Measurements from ENCODE around the gene KIR3DL2. TPM values are rescaled to one million over a fixed set of nuclear protein-coding genes. Genes with fewer than 3 reads are reported as not detected.
"Not testable (repeated sequence)": the region's sequence is repeated elsewhere in the genome, so short reads cannot be mapped to it uniquely, and the experiment has no call there.

The KIR3DL2 gene
- total RNA-seq, 1 donor from 2014 or later, result not detected

- Histone ChIP-seq H3K36me3 (no peaks in the 10 kb centered on the region), H3K27me3 (ENCODE audit: low read depth) (peaks cover 51% of the 10 kb centered on the region)
These were observed 43.2 kb downstream of the KIR3DL2 start for GRCh38 chr19:54893406-54893805.

GRCh38 chr19:54894106-54894505 is 43.9 kb downstream of the KIR3DL2 start:
- DNase-seq; H3K36me3 ChIP-seq; H3K4me1 ChIP-seq; H3K4me3 ChIP-seq; H3K9me3 ChIP-seq (replicated peaks); H3K27ac ChIP-seq (replicated peaks); intact Hi-C loops (cut with micrococcal nuclease): not testable (repeated sequence)
- peaks cover 50% of the 10 kb centered on the region for H3K27me3 ChIP-seq (ENCODE audit: low read depth)

More at GRCh38 chr19:54893406-54893805, 43.2 kb downstream of the KIR3DL2 start:
- no peak for TF ChIP-seq CTCF (IDR thresholded peaks at IDR 0.05; ENCODE audit: borderline replicate concordance)
- DNase-seq, result no peak
- Histone ChIP-seq H3K4me1 (no peaks in the 10 kb centered on the region), H3K9me3 (replicated peaks) (no peaks in the 10 kb centered on the region), H3K27ac (replicated peaks) (no peak overlapping the region), H3K4me3 (no peak overlapping the region)
- intact Hi-C loops (cut with micrococcal nuclease), result no loop called here

- no peak for TF ChIP-seq CTCF (IDR thresholded peaks at IDR 0.05; ENCODE audit: borderline replicate concordance)
- Histone ChIP-seq H3K27me3 (ENCODE audit: low read depth) (peaks cover 56% of the 10 kb centered on the region), H3K4me1 (no peaks in the 10 kb centered on the region), H3K27ac (replicated peaks) (no peak overlapping the region), H3K9me3 (replicated peaks) (no peaks in the 10 kb centered on the region), H3K4me3 (no peak overlapping the region), H3K36me3 (no peaks in the 10 kb centered on the region)
- no peak for DNase-seq
- intact Hi-C loops (cut with micrococcal nuclease), result no loop called here
These were observed 45.8 kb downstream of the KIR3DL2 start for GRCh38 chr19:54896036-54896435.

GRCh38 chr19:54898685-54899084 is 48.4 kb downstream of the KIR3DL2 start:
- H3K4me1 ChIP-seq; DNase-seq; intact Hi-C loops (cut with micrococcal nuclease); H3K4me3 ChIP-seq; H3K36me3 ChIP-seq; H3K27ac ChIP-seq (replicated peaks); H3K9me3 ChIP-seq (replicated peaks): not testable (repeated sequence)
- H3K27me3 ChIP-seq (ENCODE audit: low read depth), result peaks cover 53% of the 10 kb centered on the region

GRCh38 chr19:54899646-54900045 is 49.4 kb downstream of the KIR3DL2 start:
- DNase-seq; H3K4me1 ChIP-seq; H3K9me3 ChIP-seq (replicated peaks); H3K36me3 ChIP-seq; intact Hi-C loops (cut with micrococcal nuclease); H3K27ac ChIP-seq (replicated peaks); H3K4me3 ChIP-seq: not testable (repeated sequence)
- peaks cover 52% of the 10 kb centered on the region for H3K27me3 ChIP-seq (ENCODE audit: low read depth)

GRCh38 chr19:54901153-54901552 is 50.9 kb downstream of the KIR3DL2 start:
- H3K9me3 ChIP-seq (replicated peaks); H3K4me3 ChIP-seq; DNase-seq; H3K27ac ChIP-seq (replicated peaks); H3K36me3 ChIP-seq; H3K4me1 ChIP-seq; intact Hi-C loops (cut with micrococcal nuclease): not testable (repeated sequence)
- H3K27me3 ChIP-seq (ENCODE audit: low read depth), result peaks cover 67% of the 10 kb centered on the region

- Histone ChIP-seq H3K27me3 (ENCODE audit: low read depth) (peaks cover 76% of the 10 kb centered on the region), H3K36me3 (no peaks in the 10 kb centered on the region), H3K9me3 (replicated peaks) (no peaks in the 10 kb centered on the region), H3K4me1 (no peaks in the 10 kb centered on the region), H3K27ac (replicated peaks) (no peak overlapping the region), H3K4me3 (no peak overlapping the region)
- intact Hi-C loops (cut with micrococcal nuclease), result no loop called here
- no peak for TF ChIP-seq CTCF (IDR thresholded peaks at IDR 0.05; ENCODE audit: borderline replicate concordance)
- DNase-seq, result no peak
These were observed 51.8 kb downstream of the KIR3DL2 start for GRCh38 chr19:54902061-54902460.

- intact Hi-C loops (cut with micrococcal nuclease), result no loop called here
- DNase-seq, result no peak
- Histone ChIP-seq H3K9me3 (replicated peaks) (no peaks in the 10 kb centered on the region), H3K36me3 (no peaks in the 10 kb centered on the region), H3K27me3 (ENCODE audit: low read depth) (peaks cover 74% of the 10 kb centered on the region), H3K4me3 (no peak overlapping the region), H3K27ac (replicated peaks) (no peak overlapping the region), H3K4me1 (no peaks in the 10 kb centered on the region)
- TF ChIP-seq CTCF (IDR thresholded peaks at IDR 0.05; ENCODE audit: borderline replicate concordance), result no peak
These were observed 53.1 kb downstream of the KIR3DL2 start for GRCh38 chr19:54903303-54903702.

GRCh38 chr19:54904261-54904660 is 54.0 kb downstream of the KIR3DL2 start:
- DNase-seq; H3K4me3 ChIP-seq; H3K27ac ChIP-seq (replicated peaks); intact Hi-C loops (cut with micrococcal nuclease); H3K36me3 ChIP-seq; H3K9me3 ChIP-seq (replicated peaks); H3K4me1 ChIP-seq: not testable (repeated sequence)
- peaks cover 65% of the 10 kb centered on the region for H3K27me3 ChIP-seq (ENCODE audit: low read depth)
